ENCODE measurements around the gene CSRP3.
"Not testable (repeated sequence)": the region's sequence is repeated elsewhere in the genome, so short reads cannot be mapped to it uniquely, and the experiment has no call there.

CSRP3 gene

GRCh38 chr11:19162951-19163505 is 38.8 kb downstream of the CSRP3 start:
- no peak overlapping the region for H3K4me3 ChIP-seq (ENCODE audit: low read length)
- TF ChIP-seq, protein P1, sequence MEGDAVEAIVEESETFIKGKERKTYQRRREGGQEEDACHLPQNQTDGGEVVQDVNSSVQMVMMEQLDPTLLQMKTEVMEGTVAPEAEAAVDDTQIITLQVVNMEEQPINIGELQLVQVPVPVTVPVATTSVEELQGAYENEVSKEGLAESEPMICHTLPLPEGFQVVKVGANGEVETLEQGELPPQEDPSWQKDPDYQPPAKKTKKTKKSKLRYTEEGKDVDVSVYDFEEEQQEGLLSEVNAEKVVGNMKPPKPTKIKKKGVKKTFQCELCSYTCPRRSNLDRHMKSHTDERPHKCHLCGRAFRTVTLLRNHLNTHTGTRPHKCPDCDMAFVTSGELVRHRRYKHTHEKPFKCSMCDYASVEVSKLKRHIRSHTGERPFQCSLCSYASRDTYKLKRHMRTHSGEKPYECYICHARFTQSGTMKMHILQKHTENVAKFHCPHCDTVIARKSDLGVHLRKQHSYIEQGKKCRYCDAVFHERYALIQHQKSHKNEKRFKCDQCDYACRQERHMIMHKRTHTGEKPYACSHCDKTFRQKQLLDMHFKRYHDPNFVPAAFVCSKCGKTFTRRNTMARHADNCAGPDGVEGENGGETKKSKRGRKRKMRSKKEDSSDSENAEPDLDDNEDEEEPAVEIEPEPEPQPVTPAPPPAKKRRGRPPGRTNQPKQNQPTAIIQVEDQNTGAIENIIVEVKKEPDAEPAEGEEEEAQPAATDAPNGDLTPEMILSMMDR (conservative IDR thresholded peaks at IDR 0.05; ENCODE audit: low read length) = no peak
- no peak for DNase-seq (ENCODE audit: low read depth)

GRCh38 chr11:19161651-19162050 is 40.1 kb downstream of the CSRP3 start:
- no peak for DNase-seq (ENCODE audit: low read depth)
- H3K4me3 ChIP-seq (ENCODE audit: low read length) = no peak overlapping the region
- TF ChIP-seq, protein P1 (conservative IDR thresholded peaks at IDR 0.05; ENCODE audit: low read length) = no peak

- TF ChIP-seq, protein P1 (conservative IDR thresholded peaks at IDR 0.05; ENCODE audit: low read length) = no peak
- no peak overlapping the region for H3K4me3 ChIP-seq (ENCODE audit: low read length)
- no peak for DNase-seq (ENCODE audit: low read depth)
Measured at GRCh38 chr11:19160847-19161246, 40.9 kb downstream of the CSRP3 start.

DNA sequence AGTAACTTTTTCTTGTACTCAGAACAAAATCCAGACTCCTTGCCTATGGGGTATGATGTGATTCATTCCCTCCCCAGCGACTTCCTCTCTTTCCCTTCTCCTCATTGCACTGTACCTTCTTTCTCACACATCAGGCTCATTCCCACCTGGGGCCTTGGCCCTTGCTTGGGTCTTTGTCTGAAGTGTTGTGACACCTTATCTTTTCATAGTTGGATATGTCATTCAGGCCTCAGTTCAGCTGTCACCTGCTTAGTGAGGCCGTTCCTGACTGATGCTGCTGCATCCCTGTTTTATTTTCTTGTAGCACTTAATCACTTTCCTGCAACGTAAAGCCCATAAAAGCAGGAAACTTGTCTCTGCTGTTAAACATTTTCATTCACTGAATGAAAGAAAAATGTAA is 44.9 kb downstream of the CSRP3 start:
- no peak for DNase-seq (ENCODE audit: low read depth)
- no peak overlapping the region for H3K4me3 ChIP-seq (ENCODE audit: low read length)
- TF ChIP-seq, protein P1 (conservative IDR thresholded peaks at IDR 0.05; ENCODE audit: low read length) = no peak

DNA sequence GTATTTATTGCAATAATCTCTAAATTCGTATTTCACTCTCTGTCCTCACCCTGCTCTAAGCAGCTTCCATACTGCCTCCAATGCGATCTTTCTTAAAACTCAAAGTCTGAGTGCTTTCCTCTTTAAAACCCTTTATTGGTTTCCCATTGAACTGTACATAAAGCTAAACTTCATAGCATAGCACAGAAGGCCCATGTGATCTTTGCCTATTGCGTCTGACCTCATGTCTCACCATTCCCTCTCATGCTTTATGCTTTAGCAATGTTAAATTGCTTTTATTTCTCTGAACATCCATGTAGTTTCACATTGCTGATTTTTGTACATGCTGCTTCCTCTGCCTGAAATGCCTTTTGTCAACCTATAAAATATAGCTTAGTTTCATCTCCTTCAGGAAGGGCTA is 56.5 kb downstream of the CSRP3 start:
- TF ChIP-seq, protein P1 (conservative IDR thresholded peaks at IDR 0.05; ENCODE audit: low read length) = no peak
- DNase-seq (ENCODE audit: low read depth) = no peak
- H3K4me3 ChIP-seq (ENCODE audit: low read length) = no peak overlapping the region

DNA sequence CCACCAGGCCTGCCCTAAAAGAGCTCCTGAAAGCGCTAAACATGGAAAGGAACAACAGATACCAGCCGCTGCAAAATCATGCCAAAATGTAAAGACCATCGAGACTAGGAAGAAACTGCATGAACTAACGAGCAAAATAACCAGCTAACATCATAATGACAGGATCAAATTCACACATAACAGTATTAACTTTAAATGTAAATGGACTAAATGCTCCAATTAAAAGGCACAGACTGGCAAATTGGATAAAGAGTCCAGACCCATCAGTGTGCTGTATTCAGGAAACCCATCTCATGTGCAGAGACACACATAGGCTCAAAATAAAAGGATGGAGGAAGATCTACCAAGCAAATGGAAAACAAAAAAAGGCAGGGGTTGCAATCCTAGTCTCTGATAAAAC is 64.9 kb downstream of the CSRP3 start:
- not testable (repeated sequence) for DNase-seq (ENCODE audit: low read depth); H3K4me3 ChIP-seq (ENCODE audit: low read length)

GRCh38 chr11:19134004-19134403 is 67.8 kb downstream of the CSRP3 start:
- TF ChIP-seq, protein P1 (conservative IDR thresholded peaks at IDR 0.05; ENCODE audit: low read length) = no peak
- no peak for DNase-seq (ENCODE audit: low read depth)

More at GRCh38 chr11:19134004-19134403, 67.8 kb downstream of the CSRP3 start:
- H3K4me3 ChIP-seq (ENCODE audit: low read length) = no peak overlapping the region
